HepG2 (cell line): ENCODE data around the gene CCL7.

ENCODE experiments used
- CAMTA2 ChIP-seq: sonication (generic); formaldehyde crosslinking; IDR thresholded peaks from 2 replicates; pipeline ENCODE4 v1.4.0; 2020; ENCODE audit warnings: mild to moderate bottlenecking, missing genetic modification reagents, borderline replicate concordance
- ZNF274 ChIP-seq: sonication (generic); formaldehyde crosslinking; IDR thresholded peaks from 2 replicates; pipeline ENCODE4 v1.5.1; 2020; ENCODE audit warnings: mild to moderate bottlenecking, missing genetic modification reagents

- TF ChIP-seq CAMTA2 (CRISPR knock-in tag) (no peak), ZNF274 (CRISPR knock-in tag) (no peak)
Measured at GRCh38 chr17:34251186-34251585, 18.8 kb upstream of the CCL7 start.
